GM19372 (cell line): Measurements from ENCODE around the gene ETFA.

Experiments used
- ATAC-seq: cut with Tn5 transposase; IDR thresholded peaks from one replicate; pipeline ENCODE4 v1.9.1; 2021; ENCODE audit warnings: mild to moderate bottlenecking, low read depth, moderate library complexity; ENCODE audit not compliant: unreplicated experiment

The ETFA gene

DNA sequence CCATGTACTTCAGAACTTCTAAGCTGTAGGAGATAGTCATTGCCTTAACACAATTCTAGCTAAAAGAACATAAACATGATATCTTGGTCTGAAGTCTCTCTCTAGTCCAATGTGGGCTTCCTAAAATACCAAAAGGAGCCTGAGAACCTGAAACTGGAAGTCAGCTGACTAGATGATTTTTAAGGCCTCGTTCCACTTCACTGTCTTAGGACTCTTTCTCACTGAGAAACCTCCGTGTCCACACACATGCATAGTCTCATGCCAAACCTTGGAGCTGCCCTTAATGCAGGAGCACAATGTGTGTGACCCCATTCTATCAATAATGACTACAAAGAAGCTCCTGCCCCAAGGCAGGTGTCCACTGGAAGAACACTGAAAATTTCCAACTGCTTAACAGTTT is 87.7 kb downstream of the ETFA start:
- no peak for ATAC-seq

DNA sequence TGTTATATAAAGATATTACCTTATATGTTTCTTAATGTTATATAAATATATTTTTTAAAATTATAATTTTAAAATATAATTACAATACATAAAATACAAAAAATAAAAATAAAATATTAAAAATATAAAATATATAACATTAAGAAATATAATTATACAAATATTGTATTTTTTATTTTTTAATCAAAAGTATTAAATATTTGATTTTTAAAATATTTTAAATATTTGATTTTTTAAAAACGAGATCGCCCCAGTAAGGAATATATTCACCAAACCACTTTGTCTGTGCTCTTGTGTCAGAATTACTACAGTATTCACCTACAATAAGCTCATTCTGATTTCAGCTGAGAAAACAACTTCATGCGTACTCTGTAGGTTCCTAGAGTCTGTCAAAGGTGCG is 89.1 kb downstream of the ETFA start:
- no peak for ATAC-seq

DNA sequence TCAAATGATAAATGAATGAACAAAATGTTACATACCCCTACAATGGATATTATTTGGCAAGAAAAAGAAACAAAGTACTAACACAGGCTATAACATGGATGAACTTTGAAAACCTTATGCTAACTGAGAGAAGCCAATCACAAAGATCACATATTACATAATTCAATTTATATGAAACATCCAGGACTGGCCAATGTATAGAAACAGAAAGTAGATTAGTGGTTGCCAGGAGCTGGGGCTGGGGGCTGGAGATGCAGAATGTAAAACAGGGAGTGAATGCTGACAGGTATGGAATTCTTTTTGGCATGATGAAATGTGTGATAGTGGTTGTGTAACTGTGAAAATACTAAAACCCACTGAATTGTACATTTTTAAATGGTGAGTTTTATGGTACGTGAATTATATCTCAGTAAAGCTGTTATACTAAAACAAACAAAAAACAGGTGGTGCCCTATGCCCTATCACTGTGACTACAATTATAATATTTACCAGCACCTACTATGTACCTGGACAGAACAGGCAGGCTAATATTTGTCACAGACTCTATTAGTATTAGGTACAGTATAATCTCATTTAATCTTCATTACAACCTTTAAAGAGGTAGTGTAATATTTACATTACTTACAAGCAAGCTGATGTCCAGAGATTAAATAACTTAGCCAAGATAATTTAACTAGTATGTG is 90.0 kb downstream of the ETFA start:
- no peak for ATAC-seq

DNA sequence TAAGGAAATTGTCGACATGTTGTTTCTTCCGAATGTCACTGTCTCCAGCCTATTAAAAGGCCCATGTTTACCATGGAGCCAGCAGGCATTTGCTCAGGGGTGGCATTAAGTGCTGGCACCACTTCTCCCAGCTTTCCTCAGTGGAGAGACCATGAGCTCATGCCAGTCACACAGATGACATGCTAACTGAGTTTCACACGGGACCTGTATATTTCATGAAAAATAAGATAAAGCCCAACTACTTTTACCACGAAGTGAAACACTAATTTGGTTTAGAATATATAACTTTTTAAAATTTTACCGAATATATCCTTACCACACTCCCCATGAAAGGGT is 93.4 kb downstream of the ETFA start:
- ATAC-seq = no peak

DNA sequence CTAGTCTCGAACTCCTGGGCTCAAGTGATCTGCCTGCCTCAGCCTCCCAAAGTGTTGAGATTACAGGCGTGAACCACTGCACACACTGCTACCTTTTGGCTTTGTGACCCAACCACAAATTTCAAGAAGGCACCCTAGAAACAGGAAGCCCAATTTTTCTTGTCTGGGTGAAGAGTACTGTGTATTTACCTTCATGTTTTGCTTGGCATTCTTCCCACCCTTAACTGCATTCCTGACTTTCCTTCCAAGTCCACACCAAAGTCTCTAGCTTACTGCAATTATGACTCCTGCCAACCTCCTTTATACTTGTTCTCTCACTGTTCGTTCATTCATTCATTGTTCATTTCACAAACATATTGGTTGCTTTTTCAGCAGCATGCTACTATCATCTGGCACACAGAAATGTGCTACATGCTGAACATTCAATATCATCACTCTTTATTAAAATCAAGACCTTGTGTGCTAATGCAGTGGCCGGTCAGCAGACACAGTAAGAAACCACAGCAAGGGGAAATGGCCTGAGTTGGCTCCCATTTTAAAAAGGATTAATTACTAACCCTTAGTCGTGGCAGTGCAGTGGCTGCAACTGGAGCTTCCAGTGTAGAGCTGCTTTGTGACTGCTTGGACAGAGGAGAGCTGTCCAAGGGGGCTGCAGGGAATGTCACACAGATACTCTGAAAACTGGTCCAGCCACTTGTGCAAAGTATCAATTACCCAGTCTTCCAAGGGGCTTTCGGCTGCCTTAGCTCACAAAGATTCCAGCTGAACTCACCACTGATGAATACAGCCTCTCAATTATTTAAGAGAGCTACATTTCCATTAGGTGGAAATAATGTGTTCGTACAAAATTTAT is 94.0 kb downstream of the ETFA start:
- no peak for ATAC-seq

DNA sequence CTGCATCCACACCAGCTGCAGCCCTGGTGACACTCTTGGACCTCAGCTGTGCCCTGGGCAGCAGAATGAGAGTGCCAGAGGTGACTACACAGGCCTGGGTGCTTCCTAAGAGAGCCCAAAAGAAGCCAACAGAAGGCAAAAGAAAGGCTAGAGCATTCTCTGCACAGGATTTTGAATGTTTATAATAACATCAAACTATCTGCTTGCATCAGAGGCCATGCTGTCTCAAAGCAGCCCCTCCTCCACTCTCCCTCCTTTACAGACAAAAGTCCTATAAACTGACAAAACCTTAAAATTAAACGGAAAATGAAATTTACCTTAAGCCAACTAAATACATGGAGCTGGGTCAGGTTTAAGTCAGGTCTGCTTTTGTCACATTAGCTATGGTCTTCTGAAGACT is 95.6 kb downstream of the ETFA start:
- ATAC-seq = no peak

DNA sequence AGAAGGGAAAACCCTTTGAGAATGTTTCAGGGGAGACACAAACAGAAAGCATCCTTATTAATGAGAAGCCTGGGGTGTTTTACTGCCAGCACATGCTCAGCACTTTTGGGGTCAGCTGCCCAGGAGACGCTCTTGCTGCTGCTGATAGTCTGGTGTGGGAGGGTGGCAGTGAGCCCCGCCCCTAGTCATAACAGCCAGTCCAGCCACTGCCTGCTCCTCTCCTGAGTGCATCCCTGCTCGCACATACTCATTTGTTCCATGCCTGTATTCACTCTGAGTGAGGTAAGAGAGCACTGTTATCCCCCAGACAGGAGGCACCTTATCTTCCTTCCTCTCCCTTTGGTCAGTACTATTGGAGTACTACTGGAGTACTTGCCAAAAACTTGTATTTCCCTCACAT is 101.3 kb downstream of the ETFA start:
- ATAC-seq = no peak

DNA sequence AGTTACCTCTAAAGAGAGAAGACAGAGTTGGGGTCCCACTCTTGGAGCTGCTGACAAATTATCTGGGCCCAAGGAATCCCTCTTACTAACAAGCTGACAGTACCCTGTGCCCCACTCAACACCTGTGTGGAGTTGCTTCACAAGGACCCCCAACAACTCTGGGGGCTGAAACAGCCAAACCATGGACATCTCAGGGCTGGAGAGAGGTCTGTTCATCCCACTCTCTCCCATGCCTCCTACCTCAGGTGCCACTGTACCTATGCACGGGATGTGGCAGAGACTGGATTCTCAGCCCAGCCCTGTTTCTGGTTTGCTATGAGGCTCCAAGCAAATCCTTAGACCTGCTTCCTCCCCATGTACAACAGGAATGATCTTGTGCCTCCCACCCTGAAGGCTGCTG is 101.7 kb downstream of the ETFA start:
- no peak for ATAC-seq

DNA sequence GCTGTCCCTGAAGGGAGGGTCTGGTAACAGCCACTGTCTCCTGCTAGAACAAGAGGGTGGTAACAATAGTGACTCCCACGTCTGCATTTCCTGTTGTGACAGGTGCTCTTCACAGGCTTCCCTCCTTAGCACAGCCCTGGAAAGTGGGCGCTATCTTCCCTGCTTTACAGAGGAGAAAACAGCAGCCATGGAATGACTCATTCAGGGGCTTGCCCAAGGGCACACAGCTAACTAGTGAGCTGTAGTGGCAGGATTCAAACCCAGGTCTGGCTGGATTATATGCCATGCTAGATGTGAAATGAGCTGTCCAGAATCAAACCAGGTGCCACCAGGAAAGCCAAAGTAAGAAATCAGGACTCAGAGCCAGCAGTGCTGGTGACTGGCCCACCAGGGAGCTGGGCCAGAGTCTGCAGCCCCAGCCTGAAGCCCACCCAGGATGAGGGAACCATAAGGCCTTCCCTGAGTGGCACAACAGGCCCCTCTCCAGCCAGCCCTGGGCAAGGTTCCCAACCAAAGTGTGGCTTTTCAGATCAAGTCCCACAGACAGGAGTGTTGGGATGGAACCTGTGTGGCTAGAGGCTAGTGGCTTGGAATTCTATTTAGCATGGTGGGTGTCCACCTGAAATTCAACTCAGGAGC is 102.4 kb downstream of the ETFA start:
- ATAC-seq = no peak

DNA sequence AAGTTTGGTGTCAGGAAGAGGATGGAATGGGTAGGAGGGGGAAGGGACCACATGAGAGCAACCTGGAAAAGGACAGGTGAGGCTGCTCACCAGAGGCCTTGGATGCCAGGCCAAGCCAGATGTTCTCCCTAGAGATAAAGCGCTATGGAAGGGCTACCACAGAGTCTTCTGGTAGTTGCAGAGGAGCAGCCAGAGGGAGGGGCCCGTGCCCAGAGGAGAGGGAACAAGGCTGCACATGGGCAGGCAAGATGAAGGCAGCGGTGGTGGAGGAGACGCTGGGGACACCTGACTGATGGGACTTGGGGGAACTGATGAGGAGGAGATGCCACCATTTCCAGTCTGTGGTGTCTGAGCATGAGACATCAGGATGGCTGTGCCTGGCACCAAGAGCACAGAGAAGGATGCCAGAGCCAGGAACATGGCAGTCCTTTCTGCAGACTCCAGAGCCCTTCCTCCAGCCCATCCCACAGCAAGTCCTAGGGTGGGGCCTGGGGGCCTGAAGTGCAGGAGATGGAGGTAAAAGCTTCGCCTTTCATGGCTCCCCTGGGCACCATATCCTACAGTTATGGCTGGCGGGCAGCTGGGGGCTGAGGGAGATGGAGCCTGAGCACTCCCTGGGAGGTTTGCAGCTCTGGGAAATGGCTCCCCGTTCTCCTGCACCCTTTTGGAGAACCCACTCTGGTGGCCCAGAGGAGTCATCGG is 103.0 kb downstream of the ETFA start:
- ATAC-seq = no peak

DNA sequence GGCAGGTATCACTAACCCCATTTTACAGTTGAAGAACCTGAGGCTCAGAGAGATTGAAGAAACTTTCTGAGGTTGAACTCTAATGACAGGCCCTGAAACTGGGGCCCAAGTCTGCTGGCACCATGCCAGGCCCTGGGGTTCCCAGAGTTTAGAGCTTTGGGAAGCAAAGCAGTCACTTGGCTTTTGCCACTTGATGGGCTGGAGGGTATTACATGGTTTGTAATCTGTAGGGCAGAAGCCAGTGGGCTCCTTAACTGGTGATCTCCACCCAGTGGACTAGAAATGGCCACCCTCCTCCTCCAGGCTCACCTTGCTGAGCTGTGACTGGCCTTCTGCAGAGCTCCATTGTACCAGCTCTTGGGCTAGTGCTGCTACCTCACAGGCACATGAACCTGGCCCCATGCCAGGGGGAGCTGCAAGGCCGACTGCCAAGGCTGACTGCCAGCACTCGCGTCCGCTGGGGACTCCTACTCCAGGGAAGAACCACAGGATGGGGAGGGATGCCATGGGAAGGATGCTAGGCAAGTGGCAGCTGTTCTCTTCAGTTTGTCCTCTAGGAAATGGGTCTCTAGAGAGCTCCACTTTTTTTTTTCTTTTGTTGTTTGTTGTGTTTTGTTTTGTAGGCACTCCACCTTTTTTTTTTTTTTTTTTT is 104.8 kb downstream of the ETFA start:
- no peak for ATAC-seq

DNA sequence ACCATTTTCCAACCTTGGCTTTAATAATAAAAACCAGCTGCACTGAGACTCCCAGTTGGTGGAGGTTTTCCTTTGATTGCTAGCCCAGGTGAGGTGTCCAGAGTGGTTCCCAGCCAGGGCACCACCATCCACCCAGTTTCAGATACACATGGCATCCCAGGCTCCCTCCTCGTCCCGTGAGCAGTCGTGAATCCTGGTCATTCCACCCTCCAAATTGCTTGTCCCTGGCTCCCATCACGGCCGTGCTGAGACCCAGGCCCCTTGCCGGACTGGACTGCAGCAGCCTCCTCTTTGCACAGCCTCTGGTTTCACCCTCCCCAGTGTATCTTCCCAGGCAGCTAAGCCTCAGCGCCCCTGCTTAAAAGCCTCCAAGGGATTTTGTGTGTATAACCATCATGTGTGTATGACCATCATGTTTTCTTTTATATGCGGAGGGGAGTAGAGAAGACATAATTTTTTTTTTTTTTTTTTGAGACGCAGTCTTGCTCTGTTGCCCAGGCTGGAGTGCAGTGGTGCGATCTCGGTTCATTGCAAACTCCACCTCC is 106.3 kb downstream of the ETFA start:
- ATAC-seq = no peak

DNA sequence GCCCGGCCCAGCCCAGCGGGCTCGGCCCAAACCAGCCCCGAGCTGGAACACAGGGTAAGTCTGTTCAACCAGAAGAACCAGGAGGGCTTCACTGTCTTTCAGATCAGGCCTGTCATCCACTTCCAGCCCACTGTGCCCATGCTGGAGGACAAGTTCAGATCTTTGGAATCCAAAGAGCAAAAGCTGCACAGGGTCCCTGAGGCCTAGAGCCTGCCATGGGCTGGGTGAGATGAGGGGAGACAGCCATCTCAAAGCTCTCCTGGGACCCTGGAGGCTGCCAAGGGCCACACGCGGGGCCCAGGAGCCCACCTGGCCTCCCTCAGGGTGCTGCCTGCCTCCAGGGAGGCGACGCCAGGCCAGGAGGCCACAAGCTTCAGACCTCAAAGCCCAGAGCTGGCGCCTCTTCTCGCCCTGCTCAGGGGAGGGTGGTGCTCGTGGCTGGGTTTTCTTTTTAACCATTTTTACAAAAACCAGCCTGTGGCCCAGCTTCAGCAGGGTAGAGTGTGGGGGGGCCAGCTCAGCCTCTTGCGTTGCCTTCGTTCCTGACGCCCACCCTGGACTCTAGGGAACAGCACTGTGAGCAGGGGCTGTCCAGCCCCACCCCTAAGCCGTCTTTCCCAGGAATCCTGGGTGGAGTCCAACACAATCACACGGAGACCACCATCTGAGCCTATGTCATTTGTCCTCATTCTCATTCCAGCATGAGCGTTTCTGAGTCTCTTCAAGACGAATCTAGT is 107.0 kb downstream of the ETFA start:
- no peak for ATAC-seq

DNA sequence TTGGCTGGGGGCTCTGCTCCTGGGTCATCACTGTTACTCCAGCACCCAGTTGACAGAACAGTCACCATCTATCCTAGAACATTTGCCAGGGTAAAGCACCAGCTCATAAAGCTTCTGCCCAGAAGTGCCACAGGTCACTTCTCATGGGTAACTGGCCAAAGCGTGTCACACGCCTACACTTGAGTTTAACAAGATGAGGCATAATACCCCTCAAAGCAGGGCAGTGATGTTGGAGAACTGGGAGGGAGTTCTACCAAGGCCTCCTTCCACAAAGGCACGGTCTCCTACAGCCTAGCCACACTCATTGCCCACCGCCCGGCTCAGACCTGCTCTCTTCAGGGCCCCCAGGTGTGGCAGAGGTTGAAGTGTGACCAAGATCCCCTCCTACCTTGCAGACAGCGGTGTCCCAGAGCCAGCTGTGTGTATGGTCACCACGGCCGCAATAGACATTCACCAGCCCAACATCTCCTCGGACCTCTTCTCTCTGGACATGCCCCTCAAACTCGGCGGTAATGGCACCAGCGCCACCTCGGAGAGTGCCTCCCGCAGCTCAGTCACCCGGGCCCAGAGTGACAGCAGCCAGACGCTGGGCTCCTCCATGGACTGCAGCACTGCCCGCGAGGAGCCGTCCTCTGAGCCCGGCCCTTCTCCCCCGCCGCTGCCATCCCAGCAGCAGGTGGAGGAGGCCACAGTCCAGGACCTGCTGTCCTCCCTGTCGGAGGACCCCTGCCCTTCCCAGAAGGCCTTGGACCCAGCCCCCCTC is 107.7 kb downstream of the ETFA start:
- ATAC-seq = no peak

DNA sequence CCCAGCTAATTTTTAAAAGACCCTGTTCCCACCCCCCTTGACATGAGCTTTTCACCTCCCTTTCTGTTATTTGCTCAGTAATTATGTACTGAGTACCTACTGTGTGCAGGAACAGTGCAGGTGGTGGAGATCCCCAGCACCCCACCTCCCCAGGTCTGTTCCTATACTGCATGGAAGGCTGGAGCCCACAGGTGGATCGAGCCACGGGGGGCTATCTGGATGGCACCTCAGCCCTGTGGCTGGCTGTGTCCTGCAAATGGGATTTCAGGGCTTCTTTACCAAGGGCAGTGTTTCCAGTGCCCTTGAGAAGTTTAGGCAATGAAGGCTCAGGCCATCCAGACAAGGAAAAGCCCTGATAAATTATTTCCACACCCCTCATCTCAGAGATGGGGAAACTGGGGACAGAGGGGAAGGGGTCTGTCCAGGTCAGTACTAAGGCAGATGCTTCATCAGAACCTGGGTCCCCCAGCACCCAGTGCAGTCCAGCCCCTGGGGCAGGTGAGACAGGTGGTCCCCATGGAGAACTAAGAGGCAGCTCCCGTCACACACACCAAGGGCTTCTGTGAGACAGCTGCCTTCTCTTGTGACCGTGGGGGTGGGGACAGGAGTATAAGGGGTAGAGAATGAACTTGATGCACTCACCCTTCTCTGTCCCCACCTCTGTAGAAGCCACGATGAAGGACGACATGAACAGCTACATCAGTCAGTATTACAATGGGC is 109.6 kb downstream of the ETFA start:
- no peak for ATAC-seq

DNA sequence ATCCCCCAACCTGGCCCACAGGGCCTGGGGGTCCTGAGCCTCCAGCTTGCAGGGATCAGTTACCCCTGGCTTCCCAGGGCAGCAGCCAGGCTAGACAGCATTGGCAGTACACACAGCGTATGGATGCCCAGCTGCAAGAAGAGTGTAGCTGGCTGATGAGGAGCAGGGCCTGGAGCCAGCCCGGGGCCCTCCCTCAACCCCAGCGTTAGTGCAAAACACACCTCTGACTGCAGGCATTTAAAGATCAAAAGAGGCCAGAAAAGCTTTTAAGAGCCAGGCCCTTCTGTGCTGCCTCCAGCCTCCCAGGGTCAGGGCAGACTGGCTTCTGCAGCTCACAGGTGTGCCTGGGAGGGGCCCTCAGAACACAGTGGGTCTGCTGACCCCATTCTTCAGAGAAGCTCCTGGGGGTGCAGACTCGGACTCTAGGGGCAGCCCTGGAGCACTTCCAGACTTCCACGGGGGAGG is 110.6 kb downstream of the ETFA start:
- no peak for ATAC-seq

DNA sequence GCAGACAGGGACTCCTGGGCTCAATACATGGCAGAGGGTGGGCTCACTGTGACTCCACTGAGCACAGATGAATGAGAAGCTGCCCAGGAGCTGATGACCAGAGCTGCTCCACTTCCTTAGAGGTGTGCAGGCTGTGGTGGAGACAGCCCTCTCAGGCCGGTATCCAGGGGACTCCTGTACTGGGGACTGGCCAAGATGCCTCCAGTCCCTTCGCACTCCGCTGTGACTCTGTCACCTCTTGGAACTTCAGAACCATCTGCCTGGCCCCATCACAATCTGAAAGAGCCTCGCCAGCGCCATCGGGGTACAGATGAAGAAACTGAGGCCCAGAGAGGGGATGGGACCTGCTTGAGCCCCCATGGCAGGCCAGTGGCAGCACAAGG is 111.2 kb downstream of the ETFA start:
- no peak for ATAC-seq
